ENCODE results near the gene PLPPR1.
"Not testable (repeated sequence)": the region's sequence is repeated elsewhere in the genome, so short reads cannot be mapped to it uniquely, and the experiment has no call there.

The PLPPR1 gene

DNA sequence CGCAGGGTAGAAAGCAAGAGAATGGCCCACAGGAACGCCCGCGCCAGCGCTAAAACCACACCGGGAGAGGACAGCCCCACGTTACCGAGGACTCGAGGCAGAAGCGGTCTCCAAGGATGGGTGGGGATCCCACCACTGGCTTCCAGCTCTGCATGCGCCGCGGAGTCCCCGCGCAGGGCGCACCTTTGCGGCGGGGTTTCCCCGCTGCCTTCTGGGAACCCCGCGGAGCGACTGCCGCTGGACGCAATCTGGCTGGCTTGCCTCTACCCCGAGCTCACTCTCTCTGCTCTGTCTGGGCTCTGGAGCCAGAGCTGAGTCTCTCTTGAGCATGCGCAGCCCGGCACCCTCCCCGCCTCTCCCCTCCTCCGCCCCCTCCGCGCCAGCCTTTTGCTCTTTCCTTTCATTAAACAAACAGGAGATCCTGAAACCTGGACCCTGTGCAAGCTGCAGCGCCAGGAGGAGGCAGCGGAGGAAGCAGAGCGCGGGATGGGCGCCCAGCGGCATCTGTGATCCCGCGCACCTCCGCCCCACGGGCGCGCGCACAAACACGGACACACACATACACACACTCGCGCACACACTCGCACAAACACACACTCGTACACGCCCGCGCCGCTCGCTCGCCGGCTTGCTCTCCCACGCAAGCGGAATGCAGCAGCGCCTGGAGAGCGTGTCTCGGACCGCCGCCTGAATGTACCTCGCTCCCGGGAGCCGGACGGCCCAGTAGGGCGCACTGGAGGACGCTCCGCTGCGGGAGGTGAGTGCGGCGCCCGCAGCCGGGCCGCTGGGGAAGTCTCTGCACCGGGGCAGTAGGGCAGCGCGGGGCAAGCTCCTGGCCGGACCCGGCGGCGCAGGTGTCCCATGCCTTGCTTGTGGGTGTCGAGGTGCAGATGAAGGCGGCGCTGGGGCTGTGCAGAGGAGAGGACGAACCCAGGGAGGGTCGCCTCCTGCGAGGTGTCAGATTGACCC is at the start of gene PLPPR1:
TSS of gene PLPPR1 (plus strand) at position 382 of the 969 bp plus-strand sequence.
- DNase-seq (ENCODE audit: low spot score) (peak; percentile 90), FAIRE-seq (no peak)

DNA sequence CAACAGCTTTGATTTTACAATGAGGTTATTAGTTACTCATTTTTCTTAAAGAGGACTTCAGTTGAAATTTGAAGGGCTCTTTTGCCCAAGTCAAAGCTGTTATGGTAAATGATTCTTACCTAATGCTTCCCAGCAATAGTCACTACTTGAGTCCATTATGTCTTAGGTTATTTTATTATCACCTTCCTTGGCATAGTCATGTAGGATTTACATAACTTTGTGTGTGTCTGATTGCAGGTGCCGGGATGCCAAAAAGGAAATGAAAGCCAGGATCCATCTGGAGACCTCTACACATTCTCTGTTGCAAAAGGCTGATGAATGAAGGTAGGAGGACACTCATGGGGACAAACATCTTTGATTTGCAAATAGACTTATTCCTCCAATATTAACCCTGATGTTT is 38.8 kb upstream of the PLPPR1 start:
- DNase-seq (ENCODE audit: low spot score) (no peak), FAIRE-seq (no peak)

DNA sequence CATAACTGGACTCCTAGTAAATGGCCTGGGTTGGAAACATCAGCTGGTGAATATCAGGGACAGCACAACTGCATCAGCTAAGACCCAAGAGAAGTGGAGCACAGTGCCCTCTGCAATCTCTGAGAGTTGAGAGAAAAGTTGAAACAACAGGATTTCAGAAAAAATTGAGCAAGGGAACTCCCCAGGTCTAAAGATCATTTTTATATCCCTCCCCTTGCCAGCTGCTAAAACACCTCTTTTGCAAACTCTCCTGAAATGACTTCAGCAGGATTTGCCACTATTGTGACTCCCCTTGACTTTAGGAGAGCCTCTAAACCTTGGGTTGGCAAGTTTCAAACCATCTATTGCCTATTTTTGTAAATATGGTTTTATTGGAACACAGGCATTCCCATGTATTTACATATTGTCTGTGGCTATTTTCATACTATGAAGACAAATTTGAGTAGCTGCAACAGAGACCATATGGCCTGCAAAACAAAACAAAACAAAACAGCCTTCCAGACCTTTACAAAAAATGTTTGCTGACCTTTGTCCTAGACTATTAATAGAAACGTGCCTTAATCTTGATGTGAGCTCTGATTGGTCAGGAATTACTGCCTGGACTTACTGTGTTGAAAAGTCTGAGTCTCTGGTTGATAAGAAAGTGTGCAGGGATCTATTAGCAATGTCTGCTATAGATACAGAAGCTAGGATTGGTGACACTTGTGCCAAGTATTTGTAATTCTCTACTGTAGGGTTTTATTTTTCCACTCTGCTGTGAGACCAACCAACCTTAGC is 37.7 kb upstream of the PLPPR1 start:
- no peak for FAIRE-seq
- DNase-seq (ENCODE audit: low spot score), result no peak

DNA sequence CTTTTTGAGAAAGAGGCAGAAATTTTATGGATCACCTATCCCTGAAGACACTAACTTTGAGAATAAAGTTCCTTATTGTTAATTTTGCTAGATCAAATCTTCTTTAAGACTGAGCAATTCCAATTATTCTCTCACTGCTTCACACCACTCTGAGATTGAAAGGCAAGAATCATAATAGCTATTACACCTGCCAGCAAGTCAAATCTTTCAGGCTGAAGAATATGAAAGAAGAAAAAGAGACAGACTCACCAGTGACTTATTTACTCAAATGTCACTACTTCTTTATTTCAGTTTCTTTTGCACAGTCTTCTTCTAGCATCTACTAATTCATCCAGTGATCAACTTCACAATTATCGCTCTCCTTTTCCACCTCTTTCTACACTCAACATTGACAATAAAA is 35.9 kb upstream of the PLPPR1 start:
- FAIRE-seq, result no peak

DNA sequence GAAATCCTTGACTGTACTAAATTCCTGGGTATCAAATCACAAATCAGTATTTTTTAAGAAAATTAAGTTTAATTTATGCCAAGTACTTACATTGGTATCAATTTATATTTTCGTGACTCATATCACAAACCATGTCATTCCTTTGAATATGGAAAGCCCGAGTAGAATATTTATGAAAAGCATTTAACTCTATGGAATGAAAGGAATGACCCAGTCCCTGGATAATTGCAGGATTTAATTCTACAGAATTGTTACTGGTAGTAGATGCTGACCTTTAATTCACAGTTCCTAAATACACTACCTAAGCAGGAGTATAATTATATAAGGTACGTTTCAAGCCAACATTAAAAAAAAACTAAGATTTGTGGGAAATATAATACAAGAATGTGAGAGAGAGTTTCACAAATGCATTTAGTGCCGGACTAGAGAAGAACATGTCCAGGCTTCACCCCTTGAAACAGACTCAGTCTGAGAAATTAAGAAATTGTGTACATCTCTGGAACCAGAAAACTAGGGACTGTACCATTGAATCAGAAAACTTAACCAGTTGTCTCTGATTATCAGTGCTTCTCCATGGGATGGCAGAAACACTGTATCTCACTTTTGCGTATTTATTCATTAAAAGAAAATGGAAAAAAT is 28.5 kb upstream of the PLPPR1 start:
- no peak for DNase-seq (ENCODE audit: low spot score)
- FAIRE-seq, result no peak

More for the DNA sequence above, 35.9 kb upstream of the PLPPR1 start:
- no peak for DNase-seq (ENCODE audit: low spot score)

DNA sequence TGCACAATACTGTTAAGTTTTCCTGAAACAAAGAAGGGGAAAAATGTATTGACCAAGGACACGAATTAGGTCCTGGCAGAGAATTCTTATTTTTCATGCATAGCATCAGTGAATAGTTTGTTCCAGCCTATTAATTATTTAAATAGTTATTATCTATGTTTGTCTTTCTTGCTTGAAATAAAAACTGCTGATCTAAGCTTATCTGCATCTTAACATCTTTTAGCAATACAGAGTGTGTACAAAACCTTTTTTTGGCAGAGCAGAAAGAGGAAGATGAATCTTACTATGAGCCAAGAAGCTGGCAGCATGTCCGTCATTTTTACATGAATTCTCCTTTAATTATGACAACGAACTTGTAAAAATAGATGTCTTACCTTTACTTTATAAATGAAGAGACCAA is 23.3 kb upstream of the PLPPR1 start:
- no peak for FAIRE-seq
- DNase-seq (ENCODE audit: low spot score), result no peak

DNA sequence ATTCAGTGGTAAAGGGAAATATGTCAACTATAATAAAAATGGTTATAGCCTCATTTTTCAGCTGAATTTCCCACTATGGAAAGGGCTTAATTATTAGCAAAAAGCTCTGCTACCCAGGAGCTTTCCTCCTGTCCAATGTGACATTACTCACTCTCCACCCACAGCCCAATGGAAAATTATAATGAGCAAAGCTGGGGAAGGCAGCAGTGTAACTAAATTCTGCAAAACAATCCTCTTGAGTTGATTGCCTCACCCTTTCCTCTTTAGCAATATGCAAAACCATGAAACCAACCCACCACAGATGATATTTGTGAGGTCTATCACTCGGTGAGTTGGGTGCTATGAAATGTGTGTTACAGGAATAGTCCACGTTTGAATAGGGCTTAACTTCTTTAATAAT is 14.0 kb upstream of the PLPPR1 start:
- DNase-seq (ENCODE audit: low spot score) (no peak), FAIRE-seq (no peak)

DNA sequence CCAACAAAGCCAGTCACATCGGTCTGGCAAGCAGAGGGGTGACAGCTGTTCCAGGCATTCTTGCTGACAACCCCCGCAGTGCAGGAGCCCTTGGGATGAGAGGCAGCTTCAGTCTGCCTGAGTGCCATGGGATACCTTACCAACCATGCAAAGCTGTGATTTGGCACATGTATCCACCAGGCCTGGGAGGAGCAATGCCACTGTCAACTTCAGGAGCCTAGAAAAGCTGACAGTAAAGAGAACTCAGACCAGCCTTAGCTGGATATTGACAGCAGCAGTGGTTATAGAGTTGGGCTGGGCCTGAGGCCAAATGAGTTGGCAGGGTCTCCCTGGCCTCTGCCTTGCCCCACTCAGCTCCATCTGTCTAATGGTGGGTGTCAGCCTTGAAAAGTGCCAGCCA is 10.1 kb upstream of the PLPPR1 start:
- no peak for DNase-seq (ENCODE audit: low spot score)
- FAIRE-seq, result no peak

DNA sequence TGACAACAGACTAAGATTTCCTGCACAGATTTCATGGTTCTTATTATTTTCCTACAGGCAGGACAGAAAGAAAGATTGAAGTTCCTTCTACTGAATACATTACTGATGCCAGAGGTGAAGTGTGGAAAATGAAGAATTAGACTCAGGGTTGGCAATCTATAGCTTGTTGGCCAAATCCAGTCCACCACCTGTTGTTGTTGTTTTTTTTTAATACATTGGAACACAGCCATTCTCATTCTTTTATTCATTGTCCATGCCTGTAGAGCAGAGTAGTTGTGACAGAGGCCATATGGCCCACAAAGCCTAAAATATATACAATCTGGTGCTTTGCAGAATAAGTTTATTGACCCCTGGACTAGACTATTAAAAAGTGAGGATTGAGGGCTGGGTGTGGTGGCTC is 5.8 kb upstream of the PLPPR1 start:
- FAIRE-seq (no peak), DNase-seq (ENCODE audit: low spot score) (no peak)

DNA sequence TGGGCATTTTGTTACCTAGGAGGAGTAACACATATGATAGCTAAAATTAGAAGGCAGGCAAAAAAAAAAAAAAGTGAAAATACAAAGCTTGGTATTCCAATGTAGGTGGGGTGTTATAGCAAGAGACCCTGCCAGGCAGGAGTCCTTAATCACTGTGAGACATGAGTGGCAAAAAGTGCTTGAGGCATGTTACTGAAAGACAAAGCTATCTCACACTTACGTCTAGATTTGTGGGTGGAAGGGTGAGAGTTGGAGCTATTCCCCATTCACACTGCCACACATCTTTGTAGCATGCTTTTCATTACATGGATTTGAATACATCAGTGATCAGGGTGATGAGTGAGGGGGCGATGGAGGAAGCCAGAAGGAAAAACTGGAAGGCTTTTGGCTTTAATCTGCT is 2.6 kb upstream of the PLPPR1 start:
- FAIRE-seq (no peak), DNase-seq (ENCODE audit: low spot score) (no peak)

DNA sequence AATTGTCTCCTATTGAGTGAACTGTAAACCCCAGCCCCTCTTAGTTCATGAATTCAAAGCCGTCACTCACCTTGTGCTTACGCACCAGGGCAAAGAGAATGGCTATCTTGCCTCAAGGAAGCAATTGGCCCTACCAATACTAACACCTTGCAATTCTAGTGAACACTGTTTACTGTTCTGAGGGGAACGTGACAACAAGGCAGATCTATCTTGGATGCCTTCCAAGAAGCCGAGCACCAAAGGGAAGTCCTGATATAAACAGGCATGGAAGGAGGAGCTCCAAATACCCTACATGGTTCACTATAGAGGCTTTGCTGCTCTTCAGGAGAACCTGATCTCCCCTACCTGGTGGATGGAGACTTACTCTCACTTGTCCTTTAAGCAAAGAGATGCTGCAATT is 1.7 kb upstream of the PLPPR1 start:
- FAIRE-seq (peak; percentile 17), DNase-seq (ENCODE audit: low spot score) (no peak)

DNA sequence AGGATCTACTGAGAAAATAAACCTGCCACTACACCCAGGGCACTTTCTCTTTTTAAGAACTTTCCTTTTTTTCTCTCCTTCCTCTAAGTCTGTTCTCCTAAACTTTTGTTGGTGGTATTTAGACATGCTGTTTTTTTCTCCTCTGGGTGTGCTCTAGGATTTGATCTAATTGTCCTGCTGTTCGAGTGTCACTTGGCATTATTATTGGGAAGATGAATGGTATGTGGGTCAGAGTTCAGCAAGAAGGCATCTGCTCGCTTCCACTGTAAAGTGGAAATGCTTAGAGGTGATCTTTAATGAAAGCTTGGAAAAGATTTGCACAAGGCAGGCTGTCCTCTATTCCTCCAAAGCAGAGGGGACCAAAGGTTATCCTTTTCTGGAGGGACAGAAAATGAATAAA is 1.3 kb upstream of the PLPPR1 start:
- DNase-seq (ENCODE audit: low spot score) (no peak), FAIRE-seq (no peak)

DNA sequence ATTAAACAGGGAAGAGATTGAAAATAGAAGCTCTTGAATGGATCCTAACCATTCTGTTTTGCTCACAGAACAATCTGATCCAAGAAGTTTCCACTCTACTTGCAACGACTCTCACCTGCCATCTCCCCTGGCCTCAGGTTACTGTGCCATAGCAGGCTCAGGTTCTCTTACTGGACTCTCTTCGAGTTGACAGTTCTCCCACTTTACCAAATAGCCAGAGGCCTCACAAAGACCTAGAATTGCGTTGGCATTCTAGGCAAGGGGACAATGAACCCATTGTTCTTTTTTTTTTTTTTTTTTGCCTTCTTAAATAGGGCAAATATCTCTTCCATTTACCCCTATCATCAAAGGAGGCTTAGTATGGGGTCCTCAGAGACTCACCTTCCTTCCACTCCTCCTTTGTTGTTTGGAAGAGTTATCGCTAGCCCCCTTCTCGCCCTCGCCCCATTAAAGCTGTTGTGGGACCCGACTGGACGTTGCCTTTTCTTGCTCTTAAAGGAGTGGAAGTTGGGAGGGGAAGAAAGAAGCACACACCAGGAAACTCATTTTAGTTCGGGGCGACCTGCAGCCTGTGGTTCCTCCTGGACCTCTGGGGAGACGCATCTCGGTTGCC is 688 bp upstream of the PLPPR1 start:
- DNase-seq (ENCODE audit: low spot score) (peak; percentile 39), FAIRE-seq (no peak)

DNA sequence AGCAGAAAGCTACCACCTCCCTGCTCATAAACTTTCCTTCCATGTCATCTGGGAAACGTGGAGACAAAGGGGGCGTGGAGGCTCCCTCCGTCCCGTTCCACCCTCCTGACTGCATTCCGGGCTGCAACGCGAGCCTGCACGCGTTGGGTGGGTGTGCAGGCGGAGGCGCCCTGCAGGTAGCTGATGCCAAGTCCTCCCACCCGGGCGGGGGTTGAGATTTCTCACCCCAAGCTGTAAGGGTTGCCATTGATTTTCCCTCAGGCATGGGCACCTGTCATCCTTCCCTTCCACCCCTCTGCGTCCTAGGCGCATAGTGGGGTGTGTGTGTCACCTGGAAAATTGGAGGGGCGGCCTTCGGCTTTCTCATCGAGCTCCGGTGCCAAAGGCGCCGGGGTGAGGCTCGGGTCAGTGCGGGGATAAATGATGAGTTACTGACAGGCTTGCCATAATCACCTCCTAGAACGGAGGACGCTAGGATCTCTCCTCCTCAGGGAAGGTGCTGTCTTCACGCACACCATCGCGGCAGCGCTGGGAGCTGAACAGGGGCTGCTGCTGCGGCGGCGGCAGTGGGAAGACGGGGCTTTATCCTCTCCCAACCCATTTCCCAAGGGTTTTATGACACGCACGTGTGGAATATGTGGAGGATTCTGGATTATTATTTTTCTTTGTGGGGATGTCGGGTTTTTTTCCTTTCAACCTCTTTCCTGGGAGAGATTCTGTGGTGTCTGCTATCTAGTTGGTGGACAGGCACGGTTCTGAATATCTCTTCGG is 973 bp downstream of the PLPPR1 start:
- DNase-seq (ENCODE audit: low spot score) (peak; percentile 19), FAIRE-seq (no peak)

DNA sequence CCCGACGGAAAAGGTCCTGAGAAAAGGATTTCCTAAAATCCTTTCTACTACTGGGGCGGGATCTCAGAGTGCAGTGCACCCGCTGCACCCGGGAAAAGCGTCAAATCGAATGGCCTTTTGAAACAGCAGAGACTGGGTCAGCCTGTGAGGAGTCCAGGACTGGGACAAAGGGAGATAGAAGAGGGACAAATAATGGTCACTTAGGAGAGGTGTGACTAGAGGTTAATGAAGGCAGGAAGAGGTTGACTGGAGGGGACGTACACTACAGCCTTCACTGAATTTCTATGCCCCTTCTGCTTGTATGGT is 1.5 kb downstream of the PLPPR1 start:
- FAIRE-seq (no peak), DNase-seq (ENCODE audit: low spot score) (no peak)

DNA sequence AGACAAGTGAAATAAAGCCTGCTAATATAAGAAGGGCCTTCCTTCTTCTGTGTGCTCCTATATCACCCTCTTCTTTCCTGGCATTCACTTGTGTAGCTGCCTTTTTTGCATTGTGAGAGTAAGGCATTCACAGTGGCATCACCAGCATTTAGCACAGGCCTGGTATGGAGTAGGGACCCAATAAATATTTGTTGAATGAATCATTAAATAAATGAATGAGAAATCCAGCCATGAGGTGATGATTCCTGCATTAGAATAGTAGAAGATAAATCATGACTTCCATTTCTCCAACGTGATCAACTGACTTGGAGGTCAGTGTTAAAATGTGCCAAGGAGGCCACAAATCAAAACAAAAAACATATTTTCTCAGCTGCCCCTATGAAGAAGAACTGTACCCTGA is 3.9 kb downstream of the PLPPR1 start:
- FAIRE-seq (no peak), DNase-seq (ENCODE audit: low spot score) (peak; percentile 13)

DNA sequence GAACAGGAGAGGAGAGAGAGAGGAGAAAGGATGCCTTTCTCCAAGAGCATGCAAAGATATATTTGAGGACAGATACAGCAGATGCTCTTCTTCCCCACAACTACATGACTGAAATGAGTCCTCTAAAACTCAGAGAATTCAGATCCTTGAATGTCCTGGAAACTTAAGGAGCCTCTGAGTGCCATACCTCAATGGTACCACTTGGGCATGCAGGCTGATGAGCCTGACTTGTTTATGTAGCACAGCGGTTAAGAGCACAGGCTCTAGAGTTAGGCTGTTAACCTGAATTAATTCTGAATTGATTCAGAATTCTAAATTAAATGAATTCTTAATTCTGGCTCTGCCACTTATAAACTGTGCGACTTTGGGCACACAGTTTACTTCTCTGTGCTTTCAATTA is 5.7 kb downstream of the PLPPR1 start:
- no peak for FAIRE-seq
- DNase-seq (ENCODE audit: low spot score), result no peak

DNA sequence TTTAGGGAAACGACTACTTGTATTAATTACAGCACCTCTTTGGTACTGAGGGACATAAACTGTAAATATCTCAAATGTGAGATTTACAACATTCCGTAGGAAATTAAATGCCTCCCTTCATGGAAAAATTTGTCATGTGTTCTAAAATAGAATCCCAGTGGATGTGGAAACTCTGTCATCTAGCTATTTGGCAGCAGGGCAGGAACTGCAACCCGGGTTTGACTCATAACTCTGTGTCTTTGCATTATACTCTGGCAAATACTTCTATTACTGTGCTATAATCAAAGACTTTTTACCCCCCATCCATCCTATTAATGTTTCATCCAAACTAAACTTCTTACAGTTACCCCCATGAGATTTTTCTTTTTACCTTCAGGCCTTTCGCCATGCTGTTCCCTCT is 6.6 kb downstream of the PLPPR1 start:
- FAIRE-seq (no peak), DNase-seq (ENCODE audit: low spot score) (no peak)

DNA sequence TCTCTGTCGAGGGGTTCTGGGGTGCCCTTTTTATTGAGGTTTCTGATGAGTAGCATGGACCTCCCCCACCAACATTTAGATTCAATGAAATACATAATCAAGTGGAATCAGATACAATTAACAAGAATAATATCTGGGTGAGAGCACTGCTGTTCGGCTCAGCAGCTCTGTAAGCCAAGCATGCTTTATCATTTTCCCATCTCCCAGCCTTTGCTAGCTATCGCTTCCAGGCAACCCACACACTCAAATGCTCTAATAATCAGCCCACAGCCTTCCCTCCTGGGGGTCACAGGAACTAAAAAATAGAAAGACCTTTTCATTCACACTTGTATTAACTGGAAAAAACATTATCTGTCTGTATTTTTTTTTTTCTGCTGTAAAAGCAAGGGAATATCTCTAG is 8.9 kb downstream of the PLPPR1 start:
- no peak for DNase-seq (ENCODE audit: low spot score)
- FAIRE-seq, result no peak

DNA sequence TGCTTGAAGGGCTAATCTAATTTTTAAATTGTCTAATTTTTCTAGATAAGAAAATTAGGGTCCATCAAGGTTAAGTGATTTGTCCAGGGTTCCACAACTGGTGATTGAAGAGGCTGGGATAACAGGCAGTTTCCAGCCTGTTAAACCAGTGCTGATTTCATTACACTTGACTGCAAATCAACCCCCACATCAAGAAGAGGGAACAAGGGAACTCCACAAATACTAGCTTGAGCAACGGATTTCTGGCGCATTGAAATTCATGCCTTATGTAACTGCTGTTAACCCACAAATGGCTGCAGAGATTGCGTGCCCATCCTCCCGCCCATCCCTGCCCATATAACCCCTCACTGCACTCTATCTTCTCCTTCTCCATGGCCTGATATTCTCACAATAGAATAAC is 10.0 kb downstream of the PLPPR1 start:
- FAIRE-seq, result no peak

DNA sequence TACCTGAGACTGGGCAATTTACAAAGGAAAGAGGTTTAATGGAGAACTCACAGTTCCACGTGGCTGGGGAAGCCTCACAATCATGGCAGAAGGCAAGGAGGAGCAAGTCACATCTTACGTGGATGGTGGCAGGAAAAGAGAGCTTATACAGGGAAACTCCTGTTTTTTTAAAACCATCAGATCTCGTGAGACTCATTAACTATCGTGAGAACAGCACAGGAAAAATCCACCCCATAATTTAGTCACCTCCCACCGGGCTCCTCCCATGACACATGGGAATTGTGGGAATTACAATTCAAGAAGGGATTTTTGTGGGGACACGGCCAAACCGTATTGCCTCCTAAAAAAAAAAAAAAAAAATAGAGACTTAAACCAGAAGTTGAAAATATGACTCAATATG is 11.1 kb downstream of the PLPPR1 start:
- FAIRE-seq; DNase-seq (ENCODE audit: low spot score): not testable (repeated sequence)

More for the DNA sequence above, 10.0 kb downstream of the PLPPR1 start:
- no peak for DNase-seq (ENCODE audit: low spot score)
